Jurkat, Clone E6-1 (cell line): ENCODE results near the gene HIC1.

Experiments used
- DNase-seq: peaks from one replicate; pipeline ENCODE4 v3.0.0-alpha.2; 2011; ENCODE audit warnings: low read depth, low spot score
- H3K4me3 ChIP-seq: 2 replicates; pipeline ENCODE4 v1.5.1; 2011; ENCODE audit warnings: mild to moderate bottlenecking, low read length, control low read depth, moderate library complexity

Gene HIC1

GRCh38 chr17:2068519-2069051 lies 13.7 kb downstream of the HIC1 start:
- DNase-seq: peak; percentile 74
- H3K4me3 ChIP-seq: peak overlapping the region; percentile 47

- H3K4me3 ChIP-seq: no peak overlapping the region
- no peak for DNase-seq
Measured at GRCh38 chr17:2070241-2071023, 15.5 kb downstream of the HIC1 start.

- H3K4me3 ChIP-seq: no peak overlapping the region
- no peak for DNase-seq
Measured at GRCh38 chr17:2071024-2071385, 16.1 kb downstream of the HIC1 start.

- DNase-seq: no peak
- no peak overlapping the region for H3K4me3 ChIP-seq
Measured at GRCh38 chr17:2071455-2072281, 16.8 kb downstream of the HIC1 start.

- no peak for DNase-seq
- H3K4me3 ChIP-seq: no peak overlapping the region
Measured at GRCh38 chr17:2074919-2075318, 20.0 kb downstream of the HIC1 start.

- DNase-seq: no peak
- H3K4me3 ChIP-seq: no peak overlapping the region
Measured at GRCh38 chr17:2075336-2076086, 20.6 kb downstream of the HIC1 start.

GRCh38 chr17:2076087-2076984 lies 21.4 kb downstream of the HIC1 start:
- DNase-seq: no peak
- no peak overlapping the region for H3K4me3 ChIP-seq

- no peak for DNase-seq
- no peak overlapping the region for H3K4me3 ChIP-seq
Measured at GRCh38 chr17:2077040-2077439, 22.1 kb downstream of the HIC1 start.

- no peak overlapping the region for H3K4me3 ChIP-seq
- DNase-seq: no peak
Measured at GRCh38 chr17:2081564-2081963, 26.7 kb downstream of the HIC1 start.

- no peak for DNase-seq
- H3K4me3 ChIP-seq: no peak overlapping the region
Measured at GRCh38 chr17:2082003-2082781, 27.3 kb downstream of the HIC1 start.

- no peak overlapping the region for H3K4me3 ChIP-seq
- DNase-seq: no peak
Measured at GRCh38 chr17:2083613-2084035, 28.7 kb downstream of the HIC1 start.

GRCh38 chr17:2084036-2084765 lies 29.3 kb downstream of the HIC1 start:
- DNase-seq: no peak
- H3K4me3 ChIP-seq: no peak overlapping the region

- DNase-seq: no peak
- H3K4me3 ChIP-seq: no peak overlapping the region
Measured at GRCh38 chr17:2084766-2085647, 30.1 kb downstream of the HIC1 start.

GRCh38 chr17:2085648-2085949 lies 30.7 kb downstream of the HIC1 start:
- no peak overlapping the region for H3K4me3 ChIP-seq
- no peak for DNase-seq

GRCh38 chr17:2086306-2086705 lies 31.4 kb downstream of the HIC1 start:
- no peak overlapping the region for H3K4me3 ChIP-seq
- peak; percentile 67 for DNase-seq

GRCh38 chr17:2087597-2088211 lies 32.8 kb downstream of the HIC1 start:
- H3K4me3 ChIP-seq: peak overlapping the region; percentile 31
- DNase-seq: peak; percentile 83
